K562 (cell line): ENCODE data around the gene SS18. TPM values are rescaled to one million over a fixed set of nuclear protein-coding genes. Genes with fewer than 3 reads are reported as not detected.

ENCODE experiments used
- ATAC-seq: fragments of 200-7000 bp; cut with Tn5 transposase; 3 replicates; pipeline ENCODE4 v1.9.1; 2020; ENCODE audit warnings: moderate library complexity
- BruUV-seq: library from RNA; stranded (reverse); fragments of 400-500 nt; replicated peaks from 2 replicates; lab custom pipeline; 2021; lab: Mats Ljungman, UMichigan
- CTCF ChIA-PET: fragments of 300-600 bp; formaldehyde crosslinking; extraction: SDS; loops from one replicate; lab custom pipeline; 2021; ENCODE audit warnings: low intra/inter-chr PET ratio; lab: Yijun Ruan, JAX
- POLR2A ChIA-PET: fragments of 300-600, 350-650 bp; sonication (Branson Sonifier 250); formaldehyde crosslinking; extraction: SDS; loops from one replicate; lab custom pipeline; 2021; ENCODE audit warnings: antibody characterized with exemption, inconsistent platforms; lab: Yijun Ruan, JAX
- DNase-seq, 4 experiments: peaks; one replicate each; pipeline versions ENCODE4 v3.0.0 to v3.0.0-alpha.2; 2011 to 2018; ENCODE audit warnings: low spot score in 3 of 4, mixed read lengths in 3 of 4; ENCODE audit errors: extremely low read depth in 1 of 4
- FAIRE-seq: peaks from 2 replicates; lab custom pipeline; 2011; peaks lifted over from hg19 to GRCh38; lab: Jason Lieb, UNC
- H2AFZ ChIP-seq: 2 replicates; pipeline ENCODE4 v1.6.0; 2011; ENCODE audit warnings: low read depth, low read length, control low read depth, inconsistent platforms
- H3K27ac ChIP-seq: fragments of 200-600 bp; 3 replicates; pipeline ENCODE4 v1.8.0; 2011; ENCODE audit warnings: low read depth, mild to moderate bottlenecking, control low read depth, inconsistent platforms, low read length, moderate library complexity, mixed read lengths; ENCODE audit errors: extremely low read depth
- H3K27me3 ChIP-seq, 2 experiments: fragments of 300-600 bp in 1 of 2; 2 replicates in 1 of 2; 3 replicates in 1 of 2; pipeline versions ENCODE4 v1.6.0 to v1.8.0; 2011; ENCODE audit warnings: inconsistent platforms in 2 of 2, low read length in 2 of 2, mild to moderate bottlenecking in 1 of 2, mixed read lengths in 1 of 2, moderate library complexity in 1 of 2; ENCODE audit not compliant: control insufficient read depth in 2 of 2, insufficient read depth in 2 of 2
- H3K36me3 ChIP-seq: fragments of 300-600 bp; 3 replicates; pipeline ENCODE4 v1.8.0; 2011; ENCODE audit warnings: mild to moderate bottlenecking, low read length, inconsistent platforms; ENCODE audit not compliant: control insufficient read depth, insufficient read depth
- H3K4me1 ChIP-seq, 2 experiments: fragments of 200-600 bp in 1 of 2; replicated peaks in 1 of 2; 2 replicates in 1 of 2; 3 replicates in 1 of 2; pipeline versions ENCODE4 v1.5.1 to v1.8.0; 2011; ENCODE audit warnings: inconsistent platforms in 2 of 2, low read length in 2 of 2, mild to moderate bottlenecking in 1 of 2, mixed read lengths in 1 of 2, moderate library complexity in 1 of 2; ENCODE audit not compliant: control insufficient read depth in 2 of 2, insufficient read depth in 2 of 2
- H3K4me2 ChIP-seq: 2 replicates; pipeline ENCODE4 v1.6.1; 2011; ENCODE audit warnings: low read length, control low read depth, inconsistent platforms, mixed read lengths; ENCODE audit not compliant: insufficient read depth
- H3K4me3 ChIP-seq: fragments of 200-600 bp; sonication (generic), shearing (Covaris generic); 2 replicates; pipeline ENCODE4 v1.5.1; 2016; ENCODE audit warnings: control low read depth, inconsistent platforms
- H3K79me2 ChIP-seq: fragments of 200-600 bp; 3 replicates; pipeline ENCODE4 v1.8.0; 2011; ENCODE audit warnings: low read length, inconsistent platforms; ENCODE audit not compliant: control insufficient read depth, insufficient read depth
- H3K9ac ChIP-seq, 2 experiments: 2 replicates each; pipeline versions ENCODE4 v1.6.0 to v1.6.1; 2011; ENCODE audit warnings: low read depth in 2 of 2, low read length in 2 of 2, control low read depth in 1 of 2, inconsistent platforms in 1 of 2, mild to moderate bottlenecking in 1 of 2, mixed read lengths in 1 of 2; ENCODE audit not compliant: insufficient read depth in 1 of 2
- H3K9me1 ChIP-seq: one replicate; pipeline ENCODE4 v1.6.0; 2011; ENCODE audit warnings: inconsistent platforms, mild to moderate bottlenecking, low read length, moderate library complexity; ENCODE audit not compliant: control insufficient read depth, insufficient read depth
- H3K9me3 ChIP-seq: replicated peaks from 2 replicates; pipeline ENCODE4 v1.5.1; 2011; ENCODE audit warnings: low read depth, low read length, inconsistent platforms; ENCODE audit not compliant: control insufficient read depth, insufficient read depth
- H4K20me1 ChIP-seq: replicated peaks from 2 replicates; pipeline ENCODE4 v1.6.1; 2011; ENCODE audit warnings: low read length, inconsistent platforms, mixed read lengths; ENCODE audit not compliant: control insufficient read depth, insufficient read depth
- CCNT2 ChIP-seq: IDR thresholded peaks from 2 replicates; pipeline ENCODE4 v1.6.1; 2011; ENCODE audit warnings: borderline replicate concordance, low read depth, mild to moderate bottlenecking, moderate library complexity, mixed read lengths, low read length; ENCODE audit not compliant: insufficient read length; ENCODE audit errors: extremely low read depth
- FOXM1 ChIP-seq, 2 experiments: fragments of 450-650 bp in 1 of 2; sonication (generic) in 1 of 2; formaldehyde crosslinking in 1 of 2; IDR thresholded peaks; 2 replicates each; pipeline versions ENCODE4 v1.6.1 to v1.9.0; 2017 to 2022; ENCODE audit warnings: low read depth in 2 of 2, mild to moderate bottlenecking in 2 of 2, missing genetic modification reagents in 1 of 2, moderate library complexity in 1 of 2
- HEY1 ChIP-seq: fragments of 250-450 bp; sonication (Bioruptor Pico); IDR thresholded peaks from 2 replicates; pipeline ENCODE4 v1.5.0; 2020; ENCODE audit warnings: mild to moderate bottlenecking, moderate library complexity, borderline replicate concordance
- HNRNPH1 ChIP-seq: fragments of 200-400 bp; formaldehyde crosslinking; optimal IDR thresholded peaks from 2 replicates; pipeline ENCODE3; 2017; ENCODE audit warnings: low read depth, mild to moderate bottlenecking, low read length, moderate library complexity
- TGIF2 ChIP-seq: sonication (generic); formaldehyde crosslinking; IDR thresholded peaks from 2 replicates; pipeline ENCODE4 v1.8.1; 2022; ENCODE audit warnings: mild to moderate bottlenecking, missing genetic modification reagents, moderate library complexity
- ZNF165 ChIP-seq: fragments of 250-450 bp; sonication (Bioruptor Pico); IDR thresholded peaks from 2 replicates; pipeline ENCODE4 v1.4.0; 2020; ENCODE audit warnings: borderline replicate concordance
- WGBS: fragments of 100-300 bp; shearing (Covaris generic); methylation state at CpG from one replicate; pipeline ENCODE4 v1.1.6; 2016; ENCODE audit warnings: low coverage, mixed read lengths; ENCODE audit not compliant: insufficient coverage; ENCODE audit errors: missing lambda C conversion rate; 5-methylcytosine and 5-hydroxymethylcytosine counted together
- in situ Hi-C: fragments of 300-500 bp; cut with MboI; formaldehyde crosslinking; loops from 4 replicates; pipeline ENCODE4 v1.15.0; 2018; ENCODE audit warnings: inconsistent platforms, mixed read lengths
- intact Hi-C: fragments of 100-400 bp; cut with micrococcal nuclease; formaldehyde crosslinking; loops from 2 replicates; pipeline ENCODE4 v1.14.2; 2022
- polyA plus RNA-seq, 8 experiments: library from polyadenylated mRNA; depleted of rRNA in 4 of 8; stranded (reverse) in 5 of 8; unstranded in 3 of 8; fragments of >200 nt; fragmentation: Nextera tagmentation in 2 of 8; fragmentation: Illumina TruSeq in 1 of 8; extraction: Ambion mirVana in 2 of 8; extraction: Trizol in 1 of 8; gene quantifications; 2 replicates each; pipeline versions ENCODE4 v1.2.1 to v1.2.3, GENCODE V29; 2011 to 2014; ENCODE audit warnings: inconsistent platforms in 1 of 8, missing spikeins in 1 of 8
- total RNA-seq, 7 experiments: library from RNA; depleted of rRNA in 6 of 7; stranded (reverse); fragments of >200 nt in 6 of 7; fragmentation: Illumina TruSeq in 2 of 7; extraction: Trizol in 2 of 7; gene quantifications; 2 replicates each; pipeline versions ENCODE4 v1.2.1 to v1.2.3, GENCODE V29; 2011 to 2021; ENCODE audit warnings: low replicate concordance in 1 of 7
- TF ChIP-seq, protein P1 (sequence below): fragments of 250-450 bp; sonication (Bioruptor Pico); IDR thresholded peaks from 2 replicates; pipeline ENCODE4 v1.8.0; 2021; ENCODE audit warnings: moderate library complexity, mild to moderate bottlenecking, inconsistent platforms

The SS18 gene
- total and polyA plus RNA-seq, 9 of the 15 experiments (the other 6 are each of a cell fraction or from before 2014, with no cell fraction given), result 30.9 to 190 (median 102) TPM

- POLR2A ChIA-PET, result no interaction called here
- TF ChIP-seq HNRNPH1, result no peak
- TF ChIP-seq, protein P1, sequence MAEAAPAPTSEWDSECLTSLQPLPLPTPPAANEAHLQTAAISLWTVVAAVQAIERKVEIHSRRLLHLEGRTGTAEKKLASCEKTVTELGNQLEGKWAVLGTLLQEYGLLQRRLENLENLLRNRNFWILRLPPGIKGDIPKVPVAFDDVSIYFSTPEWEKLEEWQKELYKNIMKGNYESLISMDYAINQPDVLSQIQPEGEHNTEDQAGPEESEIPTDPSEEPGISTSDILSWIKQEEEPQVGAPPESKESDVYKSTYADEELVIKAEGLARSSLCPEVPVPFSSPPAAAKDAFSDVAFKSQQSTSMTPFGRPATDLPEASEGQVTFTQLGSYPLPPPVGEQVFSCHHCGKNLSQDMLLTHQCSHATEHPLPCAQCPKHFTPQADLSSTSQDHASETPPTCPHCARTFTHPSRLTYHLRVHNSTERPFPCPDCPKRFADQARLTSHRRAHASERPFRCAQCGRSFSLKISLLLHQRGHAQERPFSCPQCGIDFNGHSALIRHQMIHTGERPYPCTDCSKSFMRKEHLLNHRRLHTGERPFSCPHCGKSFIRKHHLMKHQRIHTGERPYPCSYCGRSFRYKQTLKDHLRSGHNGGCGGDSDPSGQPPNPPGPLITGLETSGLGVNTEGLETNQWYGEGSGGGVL (CRISPR knock-in tag), result no peak
- no peak for TF ChIP-seq FOXM1 (IDR thresholded peaks at IDR 0.05; ENCODE audit: low read depth)
- TF ChIP-seq FOXM1 (CRISPR knock-in tag; IDR thresholded peaks at IDR 0.05; ENCODE audit: low read depth), result no peak
- TF ChIP-seq HEY1 (CRISPR knock-in tag), result no peak
- no peak for TF ChIP-seq ZNF165
- no peak for TF ChIP-seq CCNT2
- no peak for TF ChIP-seq TGIF2 (CRISPR knock-in tag)
- H3K27me3 ChIP-seq, result peaks cover 0 to 11% of the 10 kb centered on the region in 2 experiments; a peak in 1 of 5 replicates
- H3K9me3 ChIP-seq, result no peaks in the 10 kb centered on the region
- intact Hi-C loops, result no loop called here
- in situ Hi-C loops, result loop anchor here (25.0 kb wide), 1 partner anchor 1298 kb away; no protein-coding TSS in a partner anchor
- no peaks in the 10 kb centered on the region for H3K79me2 ChIP-seq
- FAIRE-seq (no peak), ATAC-seq (no peak), DNase-seq (no peak)
- H4K20me1 ChIP-seq, result no peaks in the 10 kb centered on the region
- H3K27ac ChIP-seq, result no peak overlapping the region
- no peak overlapping the region for H3K4me2 ChIP-seq
- H3K4me3 ChIP-seq, result no peak overlapping the region
- BruUV-seq, result no TSS peak
- H3K4me1 ChIP-seq, result peaks cover 0 to 4% of the 10 kb centered on the region in 2 experiments; a peak in 2 of 5 replicates
- no peak overlapping the region for H2AFZ ChIP-seq
- H3K36me3 ChIP-seq, result no peaks in the 10 kb centered on the region
- no peak overlapping the region for H3K9ac ChIP-seq
- 11% methylated on average over 1 of the region's 1 CpG for WGBS
- CTCF ChIA-PET, result no interaction called here
- H3K9me1 ChIP-seq, result no peaks in the 10 kb centered on the region
Observed at GRCh38 chr18:26135548-26135947, 45.1 kb upstream of the SS18 start.
